Panc1 (cell line): ENCODE measurements around the gene PCDH15. TPM values are rescaled to one million over a fixed set of nuclear protein-coding genes. Genes with fewer than 3 reads are reported as not detected.

Source experiments
- ATAC-seq: fragments of 200-7000 bp; cut with Tn5 transposase; 2 replicates; pipeline ENCODE4 v1.9.1; 2020; ENCODE audit warnings: mild to moderate bottlenecking, moderate library complexity
- BruUV-seq: library from RNA; stranded (reverse); fragments of 400-500 nt; replicated peaks from 2 replicates; lab custom pipeline; 2021; lab: Mats Ljungman, UMichigan
- CTCF ChIA-PET: fragments of 300-600 bp; sonication (Branson Sonifier 250); formaldehyde crosslinking; loops from one replicate; lab custom pipeline; 2022; ENCODE audit warnings: antibody characterized with exemption; lab: Charles Lee
- POLR2A ChIA-PET: fragments of 300-600 bp; sonication (Branson Sonifier 250); formaldehyde crosslinking; loops from one replicate; lab custom pipeline; 2022; ENCODE audit warnings: antibody characterized with exemption; lab: Charles Lee
- DNase-seq: peaks from one replicate; pipeline ENCODE4 v3.0.0-alpha.2; 2010; ENCODE audit warnings: low read depth, low spot score
- H3K27ac ChIP-seq: 2 replicates; pipeline ENCODE4 v1.5.1; 2011; ENCODE audit warnings: mild to moderate bottlenecking, low read length, inconsistent platforms
- H3K27me3 ChIP-seq: fragments of 200-500 bp; sonication (Bioruptor generic); 2 replicates; pipeline ENCODE4 v1.6.0; 2014; ENCODE audit warnings: low read length, inconsistent platforms; ENCODE audit not compliant: control insufficient read depth, insufficient read depth
- H3K36me3 ChIP-seq: fragments of 200-500 bp; sonication (Bioruptor generic); 2 replicates; pipeline ENCODE4 v1.5.1; 2014; ENCODE audit warnings: inconsistent platforms, mild to moderate bottlenecking, low read length, moderate library complexity; ENCODE audit not compliant: control insufficient read depth, insufficient read depth
- H3K4me1 ChIP-seq: 2 replicates; pipeline ENCODE4 v1.5.1; 2011; ENCODE audit warnings: inconsistent platforms, mild to moderate bottlenecking, low read length, moderate library complexity; ENCODE audit not compliant: control insufficient read depth, insufficient read depth
- H3K4me3 ChIP-seq, 2 experiments: 2 replicates each; pipeline ENCODE4 v1.5.1; 2011 to 2012; ENCODE audit warnings: low read depth in 2 of 2, low read length in 2 of 2, mild to moderate bottlenecking in 2 of 2, inconsistent platforms in 1 of 2, moderate library complexity in 1 of 2
- H3K9me3 ChIP-seq: fragments of 200-500 bp; sonication (Bioruptor generic); 2 replicates; pipeline ENCODE4 v1.5.1; 2014; ENCODE audit warnings: low read depth, mild to moderate bottlenecking, inconsistent platforms, low read length, moderate library complexity; ENCODE audit not compliant: control insufficient read depth, insufficient read depth
- CTCF ChIP-seq: fragments of 450-650 bp; IDR thresholded peaks from 2 replicates; pipeline ENCODE4 v1.5.1; 2017; ENCODE audit warnings: mild to moderate bottlenecking
- POLR2AphosphoS5 ChIP-seq: IDR thresholded peaks from 2 replicates; pipeline ENCODE4 v1.6.1; 2012; ENCODE audit warnings: mild to moderate bottlenecking, low read depth, low read length, moderate library complexity
- REST ChIP-seq, 2 experiments: IDR thresholded peaks; 2 replicates each; pipeline ENCODE4 v1.6.1; 2011 to 2012; ENCODE audit warnings: low read depth in 2 of 2, control low read depth in 1 of 2, low read length in 1 of 2, mild to moderate bottlenecking in 1 of 2, moderate library complexity in 1 of 2; ENCODE audit not compliant: insufficient read depth in 1 of 2
- SIN3A ChIP-seq: IDR thresholded peaks from 2 replicates; pipeline ENCODE4 v1.6.1; 2012; ENCODE audit warnings: low read depth, mild to moderate bottlenecking, low read length, moderate library complexity, borderline replicate concordance; ENCODE audit not compliant: insufficient read depth
- TCF7L2 ChIP-seq: IDR thresholded peaks from 2 replicates; pipeline ENCODE4 v1.6.1; 2011; ENCODE audit warnings: mild to moderate bottlenecking, low read depth, low read length, inconsistent platforms
- in situ Hi-C: cut with HindIII; loops from 2 replicates; pipeline ENCODE4 v1.10.0; 2016; ENCODE audit warnings: low sequenced_read_pairs, low pct_unique_long_range_greater_than_20kb
- intact Hi-C: fragments of 100-400 bp; cut with micrococcal nuclease; formaldehyde crosslinking; loops from one replicate; pipeline ENCODE4 v1.10.0; 2022; ENCODE audit not compliant: unreplicated experiment
- total RNA-seq: library from RNA; stranded (reverse); gene quantifications from one replicate; pipeline ENCODE4 v1.2.1, GENCODE V29; 2021; ENCODE audit not compliant: unreplicated experiment

The PCDH15 gene
- total RNA-seq, 1 experiment from 2014 or later, result 0.18 TPM

DNA sequence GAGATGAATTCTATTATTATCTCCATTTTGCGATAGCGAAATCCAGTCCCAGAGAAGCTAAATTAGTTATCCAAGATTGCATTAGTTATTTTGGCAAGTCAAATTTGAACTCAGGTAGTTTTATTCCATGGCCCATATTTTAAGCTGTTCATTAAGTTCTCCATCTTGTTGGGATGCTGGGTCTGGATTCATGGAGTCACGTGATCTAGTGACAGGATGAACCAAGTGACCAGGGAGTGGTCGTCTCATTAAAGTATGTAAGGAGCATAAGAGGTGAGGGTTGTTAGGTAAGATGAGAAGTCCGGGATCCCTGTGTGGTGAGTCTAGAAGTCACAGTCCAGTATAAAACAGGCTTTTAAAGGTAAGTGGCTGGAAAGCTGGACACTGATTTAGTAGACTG lies 740.5 kb downstream of the PCDH15 start:
- ATAC-seq (no peak), DNase-seq (no peak)
- Histone ChIP-seq H3K27me3 (no peaks in the 10 kb centered on the region), H3K9me3 (no peaks in the 10 kb centered on the region), H3K27ac (no peak overlapping the region), H3K36me3 (no peaks in the 10 kb centered on the region), H3K4me3 (no peak overlapping the region), H3K4me1 (no peaks in the 10 kb centered on the region)
- no TSS peak for BruUV-seq
- ChIA-PET POLR2A (no interaction called here), CTCF (no interaction called here)
- TF ChIP-seq TCF7L2 (no peak), POLR2AphosphoS5 (no peak), REST (IDR thresholded peaks at IDR 0.05; ENCODE audit: insufficient read depth in 1 of 2, low read depth in 2 of 2, low read length in 1 of 2) (no peak)
- intact Hi-C loops, result no loop called here
- in situ Hi-C loops, result no loop called here

DNA sequence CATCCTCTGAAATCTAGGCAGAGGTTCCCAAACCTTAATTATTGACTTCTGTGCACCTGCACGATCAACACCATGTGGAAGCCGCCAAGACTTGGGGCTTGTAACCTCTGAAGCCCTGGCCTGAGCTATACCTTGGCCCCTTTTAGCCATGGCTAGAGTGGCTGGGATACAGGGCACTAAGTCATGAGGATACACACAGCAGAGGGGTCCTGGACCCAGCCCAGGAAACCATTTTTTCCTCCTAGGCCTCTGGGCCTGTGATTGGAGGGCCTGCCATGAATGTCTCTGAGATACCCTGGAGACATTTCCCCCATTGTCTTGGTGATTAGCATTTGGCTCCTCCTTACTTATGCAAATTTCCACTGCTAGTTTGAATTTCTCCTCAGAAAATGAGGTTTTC lies 743.7 kb downstream of the PCDH15 start:
- in situ Hi-C loops (no loop called here), intact Hi-C loops (no loop called here)
- Histone ChIP-seq H3K27me3 (no peaks in the 10 kb centered on the region), H3K36me3 (no peaks in the 10 kb centered on the region), H3K9me3 (no peaks in the 10 kb centered on the region), H3K4me3 (no peak overlapping the region), H3K4me1 (no peaks in the 10 kb centered on the region), H3K27ac (no peak overlapping the region)
- ATAC-seq (no peak), DNase-seq (no peak)
- no TSS peak for BruUV-seq
- ChIA-PET POLR2A (no interaction called here), CTCF (no interaction called here)
- TF ChIP-seq SIN3A, result no peak
- no peak for TF ChIP-seq REST (IDR thresholded peaks at IDR 0.05; ENCODE audit: insufficient read depth in 1 of 2, low read depth in 2 of 2, low read length in 1 of 2)
- no peak for TF ChIP-seq TCF7L2
- TF ChIP-seq CTCF, result no peak
- TF ChIP-seq POLR2AphosphoS5, result no peak
